Lower leg skin (tissue), 4 donors: ENCODE measurements around the gene RAD52. TPM values are rescaled to one million over a fixed set of nuclear protein-coding genes. Genes with fewer than 3 reads are reported as not detected.

Source experiments
- DNase-seq, 2 donors: peaks; one replicate each; pipeline ENCODE4 v3.0.0-alpha.2; 2019; ENCODE audit warnings: low spot score in 2 of 2
- H3K4me3 ChIP-seq: fragments of 200-600 bp; sonication (generic); 2 replicates; pipeline ENCODE4 v1.5.1; 2017; ENCODE audit warnings: mild to moderate bottlenecking, low read depth; ENCODE audit not compliant: poor library complexity, severe bottlenecking
- POLR2A ChIP-seq, 2 donors: fragments of 450-650 bp; IDR thresholded peaks; one replicate each; pipeline ENCODE4 v1.6.1; 2016 to 2017; ENCODE audit warnings: antibody characterized with exemption in 2 of 2, mild to moderate bottlenecking in 1 of 2, moderate library complexity in 1 of 2
- WGBS, 2 donors: methylation state at CpG; one replicate each; pipeline ENCODE4 v1.1.5; 2018; 5-methylcytosine and 5-hydroxymethylcytosine counted together
- intact Hi-C: fragments of 100-400 bp; cut with DNase I; formaldehyde crosslinking; loops from one replicate; pipeline ENCODE4 v1.15.0; 2023; ENCODE audit warnings: low total_unique reads
- total RNA-seq, 4 donors: library from RNA; depleted of rRNA; stranded (reverse); fragments of >200 nt; gene quantifications; one replicate each; pipeline ENCODE4 v1.1.0, GENCODE V29; 2016
- TF ChIP-seq, protein P1 (sequence below), 3 donors: fragments of 450-650 bp; IDR thresholded peaks; one replicate each; pipeline ENCODE4 v1.5.1; 2016; ENCODE audit warnings: antibody characterized with exemption in 3 of 3, mild to moderate bottlenecking in 3 of 3, moderate library complexity in 2 of 3

Gene RAD52
- total RNA-seq, 4 donors from 2014 or later = 6.2 to 16.7 (median 12.1) TPM

DNA sequence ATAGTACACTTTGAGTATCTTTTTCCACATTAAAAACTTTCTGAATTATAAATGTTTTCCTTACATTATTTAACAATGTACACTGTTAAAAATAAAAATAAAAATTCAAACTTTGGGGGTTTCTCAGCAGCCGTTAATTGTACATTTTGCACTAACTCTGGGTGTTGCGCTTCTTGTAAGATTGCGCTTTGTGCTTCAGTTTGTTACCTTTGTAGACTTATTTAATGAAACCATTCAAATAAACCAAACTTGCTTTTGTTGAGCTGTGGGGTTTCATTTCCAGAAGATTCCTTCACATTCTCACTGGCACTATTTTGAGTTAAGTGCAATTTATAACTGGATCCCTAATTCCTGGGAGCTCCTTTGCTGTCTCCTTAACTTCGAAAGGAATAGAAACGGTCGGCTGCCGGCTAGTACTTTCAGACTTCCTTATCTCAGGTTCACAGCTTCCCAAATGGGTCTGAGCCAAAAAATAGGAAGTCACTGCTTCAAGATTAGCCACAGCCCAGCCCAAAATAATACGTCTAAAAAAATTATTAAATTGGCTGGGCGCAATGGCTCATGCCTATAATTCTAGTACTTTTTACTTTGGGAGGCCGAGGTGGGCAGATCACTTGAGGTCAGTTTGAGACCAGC, 38.2 kb downstream of the RAD52 start:
- 81 to 85% methylated on average over 10 of the region's 10 CpGs for WGBS, 2 donors
- TF ChIP-seq, protein P1, sequence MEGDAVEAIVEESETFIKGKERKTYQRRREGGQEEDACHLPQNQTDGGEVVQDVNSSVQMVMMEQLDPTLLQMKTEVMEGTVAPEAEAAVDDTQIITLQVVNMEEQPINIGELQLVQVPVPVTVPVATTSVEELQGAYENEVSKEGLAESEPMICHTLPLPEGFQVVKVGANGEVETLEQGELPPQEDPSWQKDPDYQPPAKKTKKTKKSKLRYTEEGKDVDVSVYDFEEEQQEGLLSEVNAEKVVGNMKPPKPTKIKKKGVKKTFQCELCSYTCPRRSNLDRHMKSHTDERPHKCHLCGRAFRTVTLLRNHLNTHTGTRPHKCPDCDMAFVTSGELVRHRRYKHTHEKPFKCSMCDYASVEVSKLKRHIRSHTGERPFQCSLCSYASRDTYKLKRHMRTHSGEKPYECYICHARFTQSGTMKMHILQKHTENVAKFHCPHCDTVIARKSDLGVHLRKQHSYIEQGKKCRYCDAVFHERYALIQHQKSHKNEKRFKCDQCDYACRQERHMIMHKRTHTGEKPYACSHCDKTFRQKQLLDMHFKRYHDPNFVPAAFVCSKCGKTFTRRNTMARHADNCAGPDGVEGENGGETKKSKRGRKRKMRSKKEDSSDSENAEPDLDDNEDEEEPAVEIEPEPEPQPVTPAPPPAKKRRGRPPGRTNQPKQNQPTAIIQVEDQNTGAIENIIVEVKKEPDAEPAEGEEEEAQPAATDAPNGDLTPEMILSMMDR (IDR thresholded peaks at IDR 0.05) = no peak
- TF ChIP-seq POLR2A (IDR thresholded peaks at IDR 0.05) = no peak
- no peak overlapping the region for H3K4me3 ChIP-seq
- intact Hi-C loops = no loop called here
- no peak for DNase-seq

DNA sequence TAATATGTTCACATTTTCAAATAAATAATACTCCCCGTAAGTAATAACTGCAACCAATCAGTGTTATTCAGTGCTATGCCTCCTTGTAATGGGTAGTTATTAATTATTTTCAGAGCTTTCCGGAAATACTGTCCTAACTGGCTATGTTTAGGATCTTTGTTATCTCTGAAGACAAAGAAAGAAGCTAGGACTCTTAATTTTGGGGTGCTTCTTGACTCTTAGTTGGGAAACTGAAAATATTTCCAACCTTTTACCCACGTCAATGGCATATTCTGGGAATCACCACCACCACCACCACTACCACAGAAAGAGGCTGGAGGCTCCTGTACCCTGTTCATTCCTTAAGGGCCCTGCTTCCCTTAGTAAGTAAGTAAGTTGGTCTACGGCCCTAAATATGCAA, 39.1 kb downstream of the RAD52 start:
- intact Hi-C loops = no loop called here
- WGBS, 2 donors = 76 to 79% methylated on average over 4 of the region's 4 CpGs

GRCh38 chr12:909861-910260, 39.6 kb downstream of the RAD52 start:
- 72 to 75% methylated on average over 3 of the region's 3 CpGs for WGBS, 2 donors
- no peak for DNase-seq
- intact Hi-C loops = no loop called here
- H3K4me3 ChIP-seq = no peak overlapping the region
- TF ChIP-seq POLR2A (IDR thresholded peaks at IDR 0.05) = no peak
- TF ChIP-seq, protein P1 (IDR thresholded peaks at IDR 0.05) = no peak

More for the DNA sequence above, 39.1 kb downstream of the RAD52 start:
- TF ChIP-seq, protein P1 (IDR thresholded peaks at IDR 0.05) = no peak
- no peak for TF ChIP-seq POLR2A (IDR thresholded peaks at IDR 0.05)
- no peak overlapping the region for H3K4me3 ChIP-seq
- DNase-seq = no peak

GRCh38 chr12:907413-908185, 41.9 kb downstream of the RAD52 start:
- H3K4me3 ChIP-seq = no peak overlapping the region
- DNase-seq = no peak
- no peak for TF ChIP-seq POLR2A (IDR thresholded peaks at IDR 0.05)
- TF ChIP-seq, protein P1 (IDR thresholded peaks at IDR 0.05) = no peak
- intact Hi-C loops = no loop called here
- 79 to 81% methylated on average over 16 of the region's 16 CpGs for WGBS, 2 donors

- intact Hi-C loops = no loop called here
- no peak overlapping the region for H3K4me3 ChIP-seq
- TF ChIP-seq, protein P1 (IDR thresholded peaks at IDR 0.05) = no peak
- no peak for TF ChIP-seq POLR2A (IDR thresholded peaks at IDR 0.05)
- WGBS, 2 donors = 82 to 90% methylated on average over 10 of the region's 10 CpGs
- DNase-seq = no peak
Measured at GRCh38 chr12:906062-906585, 43.4 kb downstream of the RAD52 start.
